HG02840 (cell line): Measurements from ENCODE around the gene STRN3.
"Not testable (repeated sequence)": the region's sequence is repeated elsewhere in the genome, so short reads cannot be mapped to it uniquely, and the experiment has no call there.

Experiments
- ATAC-seq: cut with Tn5 transposase; IDR thresholded peaks from one replicate; pipeline ENCODE4 v1.9.1; 2021; ENCODE audit warnings: mild to moderate bottlenecking, moderate library complexity, moderate number of reproducible peaks; ENCODE audit not compliant: unreplicated experiment, low FRiP score

STRN3 gene

GRCh38 chr14:30974628-30975027, 51.6 kb downstream of the STRN3 start:
- no peak for ATAC-seq

GRCh38 chr14:30972882-30973582, 53.1 kb downstream of the STRN3 start:
- ATAC-seq = no peak

- not testable (repeated sequence) for ATAC-seq
Observed at GRCh38 chr14:30972036-30972732, 54.0 kb downstream of the STRN3 start.

- no peak for ATAC-seq
Observed at GRCh38 chr14:30971586-30971985, 54.6 kb downstream of the STRN3 start.

- ATAC-seq = not testable (repeated sequence)
Observed at GRCh38 chr14:30969796-30970195, 56.4 kb downstream of the STRN3 start.

GRCh38 chr14:30967364-30968098, 58.6 kb downstream of the STRN3 start:
- ATAC-seq = not testable (repeated sequence)

GRCh38 chr14:30966415-30967363, 59.5 kb downstream of the STRN3 start:
- ATAC-seq = no peak

- not testable (repeated sequence) for ATAC-seq
Observed at GRCh38 chr14:30965861-30966260, 60.3 kb downstream of the STRN3 start.

- not testable (repeated sequence) for ATAC-seq
Observed at GRCh38 chr14:30962537-30962936, 63.6 kb downstream of the STRN3 start.

- ATAC-seq = no peak
Observed at GRCh38 chr14:30961330-30961729, 64.8 kb downstream of the STRN3 start.

GRCh38 chr14:30960216-30960615, 66.0 kb downstream of the STRN3 start:
- ATAC-seq = no peak

GRCh38 chr14:30958555-30959407, 67.4 kb downstream of the STRN3 start:
- ATAC-seq = peak; percentile 58

GRCh38 chr14:30957813-30958370, 68.3 kb downstream of the STRN3 start:
- peak; percentile 49 for ATAC-seq

GRCh38 chr14:30949651-30950050, 76.5 kb downstream of the STRN3 start:
- ATAC-seq = no peak

GRCh38 chr14:30943694-30944093, 82.5 kb downstream of the STRN3 start:
- no peak for ATAC-seq

GRCh38 chr14:30940886-30941285, 85.3 kb downstream of the STRN3 start:
- ATAC-seq = no peak

GRCh38 chr14:30938617-30939016, 87.6 kb downstream of the STRN3 start:
- ATAC-seq = no peak

GRCh38 chr14:30935445-30935844, 90.7 kb downstream of the STRN3 start:
- no peak for ATAC-seq

- ATAC-seq = not testable (repeated sequence)
Observed at GRCh38 chr14:30933937-30934336, 92.2 kb downstream of the STRN3 start.
